SU-DHL-6 (cell line): ENCODE data around the gene ZNF618.

Experiments used
- CTCF ChIP-seq: fragments of 200-600 bp; sonication (generic); IDR thresholded peaks from one replicate; pipeline ENCODE4 v1.5.1; 2017; ENCODE audit warnings: antibody characterized with exemption, mild to moderate bottlenecking, low read length, moderate library complexity; ENCODE audit not compliant: insufficient read depth, poor library complexity, severe bottlenecking
- EZH2phosphoT487 ChIP-seq: fragments of 200-600 bp; sonication (generic), shearing (Covaris generic); conservative IDR thresholded peaks from 2 replicates; pipeline ENCODE4 v1.6.1; 2018; ENCODE audit warnings: mild to moderate bottlenecking, antibody characterized with exemption, low read length, moderate library complexity, mixed read lengths

DNA sequence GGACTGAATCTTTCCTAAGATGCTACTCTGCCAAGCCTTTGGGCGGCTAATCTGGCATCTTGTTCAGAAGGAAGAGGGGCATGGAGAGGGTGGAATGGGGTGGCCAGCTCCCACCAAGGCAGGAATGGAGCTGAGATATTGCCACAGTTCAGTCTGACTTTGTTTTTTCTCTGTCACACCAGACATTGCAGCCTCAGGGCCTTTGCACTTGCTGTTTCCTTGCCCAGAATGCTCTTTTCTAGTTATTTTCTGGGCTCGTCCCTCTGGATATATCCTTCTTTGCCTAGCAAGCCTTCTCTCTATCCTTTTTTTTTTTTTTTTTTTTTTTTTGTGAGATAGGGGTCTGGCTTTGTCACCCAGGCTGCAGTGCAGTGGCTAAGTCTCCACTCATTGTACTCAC lies 40.8 kb downstream of the ZNF618 start:
- no peak for TF ChIP-seq CTCF
- no peak for TF ChIP-seq EZH2phosphoT487
